Calu3 (cell line): Measurements from ENCODE around the gene TRAPPC6A. TPM values are rescaled to one million over a fixed set of nuclear protein-coding genes. Genes with fewer than 3 reads are reported as not detected.

Experiments used
- BruUV-seq: library from RNA; stranded (reverse); fragments of 400-500 nt; replicated peaks from 2 replicates; lab custom pipeline; 2021; lab: Mats Ljungman, UMichigan
- CTCF ChIA-PET: fragments of 300-600 bp; sonication (Branson Sonifier 250); formaldehyde crosslinking; loops from one replicate; lab custom pipeline; 2022; ENCODE audit warnings: antibody characterized with exemption; lab: Charles Lee
- DNase-seq: peaks from one replicate; pipeline ENCODE4 v3.0.0; 2022
- H3K27ac Mint-ChIP-seq: one replicate; pipeline ENCODE4 v1.8.0; 2022; ENCODE audit warnings: mixed read lengths; ENCODE audit not compliant: unreplicated experiment
- H3K27me3 Mint-ChIP-seq: one replicate; pipeline ENCODE4 v1.8.0; 2022; ENCODE audit warnings: mixed read lengths; ENCODE audit not compliant: unreplicated experiment
- H3K36me3 Mint-ChIP-seq: one replicate; pipeline ENCODE4 v1.8.0; 2022; ENCODE audit warnings: mild to moderate bottlenecking, moderate library complexity, mixed read lengths; ENCODE audit not compliant: insufficient read depth, unreplicated experiment
- H3K4me1 Mint-ChIP-seq: one replicate; pipeline ENCODE4 v1.8.0; 2022; ENCODE audit warnings: mild to moderate bottlenecking, low read depth, mixed read lengths; ENCODE audit not compliant: unreplicated experiment
- H3K4me3 Mint-ChIP-seq: one replicate; pipeline ENCODE4 v1.8.0; 2022; ENCODE audit warnings: mild to moderate bottlenecking, low read depth, moderate library complexity, mixed read lengths; ENCODE audit not compliant: unreplicated experiment
- H3K9me3 Mint-ChIP-seq: one replicate; pipeline ENCODE4 v1.8.0; 2022; ENCODE audit warnings: low read depth, mixed read lengths; ENCODE audit not compliant: unreplicated experiment
- CTCF ChIP-seq: fragments of 200-600 bp; IDR thresholded peaks from one replicate; pipeline ENCODE4 v1.8.0; 2022; ENCODE audit warnings: antibody characterized with exemption; ENCODE audit not compliant: unreplicated experiment
- intact Hi-C: fragments of 100-400 bp; cut with micrococcal nuclease; formaldehyde crosslinking; loops from one replicate; pipeline ENCODE4 v1.10.0; 2022; ENCODE audit not compliant: unreplicated experiment
- total RNA-seq: library from RNA; stranded (reverse); gene quantifications from 2 replicates; pipeline ENCODE4 v1.2.3, GENCODE V29; 2022

TRAPPC6A gene
- total RNA-seq, 1 experiment from 2014 or later, result 55.7 TPM

DNA sequence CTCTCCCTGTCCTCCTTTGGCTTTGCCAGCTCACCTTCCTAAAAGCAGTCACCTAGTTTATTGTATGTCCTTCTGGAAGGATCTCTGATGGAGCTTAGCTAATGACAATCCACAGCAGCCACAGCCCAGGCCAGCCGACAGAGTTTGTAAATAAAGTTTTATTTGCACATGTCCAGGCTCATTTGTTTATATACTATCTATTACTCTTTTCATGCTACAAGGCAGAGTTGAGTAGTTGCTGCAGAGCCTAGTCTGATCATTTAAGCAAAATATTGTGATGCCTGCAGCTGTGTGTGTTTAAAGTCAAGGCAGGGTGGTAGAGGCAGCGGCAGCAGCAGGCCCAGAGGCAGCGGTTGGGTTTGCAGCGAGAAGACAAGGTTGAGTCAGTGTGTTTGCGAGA lies 49.9 kb downstream of the TRAPPC6A start:
- CTCF ChIA-PET, result no interaction called here
- H3K27me3 Mint-ChIP-seq, result no peaks in the 10 kb centered on the region
- intact Hi-C loops, result loop anchor here (5.0 kb wide), 1 partner anchor 36 kb away; the partner anchor contains the start of gene PPP1R37
- TF ChIP-seq CTCF, result no peak
- no peak for DNase-seq
- no peaks in the 10 kb centered on the region for H3K9me3 Mint-ChIP-seq
- no TSS peak for BruUV-seq
- H3K27ac Mint-ChIP-seq, result no peak overlapping the region
- peaks cover 44% of the 10 kb centered on the region for H3K4me1 Mint-ChIP-seq
- no peak overlapping the region for H3K4me3 Mint-ChIP-seq
- H3K36me3 Mint-ChIP-seq, result peaks cover 26% of the 10 kb centered on the region

- Mint-ChIP-seq H3K4me3 (no peak overlapping the region), H3K27ac (no peak overlapping the region), H3K9me3 (no peaks in the 10 kb centered on the region), H3K4me1 (peaks cover 59% of the 10 kb centered on the region), H3K36me3 (peaks cover 26% of the 10 kb centered on the region), H3K27me3 (no peaks in the 10 kb centered on the region)
- no TSS peak for BruUV-seq
- no peak for DNase-seq
- intact Hi-C loops, result loop anchor here (5.0 kb wide), 1 partner anchor 34 kb away; the partner anchor contains the start of gene PPP1R37
- CTCF ChIA-PET, result interaction anchor here (0.7 to 1.4 kb wide), 4 partner anchors 9 to 67 kb away, joined by 3 to 7 read pairs (median 4); no protein-coding TSS in a partner anchor
- no peak for TF ChIP-seq CTCF
Measured at GRCh38 chr19:45126654-45127053, 51.4 kb downstream of the TRAPPC6A start.

DNA sequence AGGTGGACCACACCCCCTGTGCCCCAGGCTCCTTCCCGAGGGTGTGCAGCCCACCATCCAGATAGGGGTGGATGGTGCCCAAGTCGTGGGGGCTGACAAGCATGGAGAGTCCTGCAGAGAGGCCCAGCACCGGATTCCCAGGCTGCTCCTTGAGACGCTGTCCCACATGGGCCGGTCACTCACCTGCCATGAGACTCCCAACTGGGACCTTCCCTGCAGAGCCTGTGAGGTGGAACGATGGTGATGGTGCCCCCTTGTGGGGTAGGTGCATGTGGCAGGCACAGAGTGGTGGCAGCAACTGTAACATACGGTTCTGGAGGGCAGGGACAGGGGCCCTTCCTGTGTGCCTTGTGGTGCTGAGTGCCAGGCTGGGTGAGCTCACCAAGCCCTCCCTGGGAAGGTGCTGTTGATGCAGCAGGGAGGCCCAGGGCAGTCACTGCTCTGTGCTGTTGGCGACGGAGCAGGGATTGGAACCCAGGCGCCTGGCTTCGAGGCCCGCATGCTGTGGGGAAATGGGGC lies 52.0 kb downstream of the TRAPPC6A start:
- Mint-ChIP-seq H3K4me3 (no peak overlapping the region), H3K36me3 (peaks cover 25% of the 10 kb centered on the region), H3K9me3 (no peaks in the 10 kb centered on the region), H3K4me1 (peaks cover 63% of the 10 kb centered on the region), H3K27me3 (no peaks in the 10 kb centered on the region), H3K27ac (no peak overlapping the region)
- CTCF ChIA-PET, result interaction anchor here (0.6 to 1.7 kb wide), 7 partner anchors 8 to 377 kb away, joined by 3 to 5 read pairs (median 3); partner anchors contain the start of gene PPP1R37
- TF ChIP-seq CTCF, result peak; percentile 81
- no TSS peak for BruUV-seq
- peak; percentile 92 for DNase-seq
- intact Hi-C loops, result loop anchor here (5.0 kb wide), 1 partner anchor 34 kb away; the partner anchor contains the start of gene PPP1R37

DNA sequence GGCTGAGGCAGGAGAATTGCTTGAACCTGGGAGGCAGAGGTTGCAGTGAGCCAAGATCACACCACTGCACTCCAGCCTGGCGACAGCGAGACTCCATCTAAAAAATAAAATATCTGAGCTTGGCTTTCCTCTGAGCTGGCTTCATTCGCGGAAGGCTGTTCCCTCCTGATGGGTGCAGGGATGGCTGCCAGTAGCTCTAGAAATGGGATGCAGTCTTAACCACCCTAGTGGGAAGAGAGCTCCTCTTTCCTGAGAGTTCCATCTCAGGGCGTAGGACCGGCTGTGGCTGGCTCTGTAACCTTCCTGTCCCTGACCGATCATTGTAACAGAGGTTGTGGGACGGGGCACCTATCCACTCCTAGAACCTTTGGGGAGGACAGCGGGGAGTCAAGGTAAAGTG lies 52.7 kb downstream of the TRAPPC6A start:
- CTCF ChIA-PET, result interaction anchor here (0.6 to 1.7 kb wide), 7 partner anchors 10 to 378 kb away, joined by 3 to 5 read pairs (median 3); partner anchors contain the start of gene PPP1R37
- DNase-seq, result no peak
- peaks cover 26% of the 10 kb centered on the region for H3K36me3 Mint-ChIP-seq
- H3K9me3 Mint-ChIP-seq, result no peaks in the 10 kb centered on the region
- no peak overlapping the region for H3K27ac Mint-ChIP-seq
- TF ChIP-seq CTCF, result no peak
- no TSS peak for BruUV-seq
- no peaks in the 10 kb centered on the region for H3K27me3 Mint-ChIP-seq
- intact Hi-C loops, result loop anchor here (5.0 kb wide), 1 partner anchor 33 kb away; the partner anchor contains the start of gene PPP1R37
- H3K4me3 Mint-ChIP-seq, result no peak overlapping the region
- peaks cover 59% of the 10 kb centered on the region for H3K4me1 Mint-ChIP-seq
